Measurements from ENCODE around the gene ULK4.
"Not testable (repeated sequence)": the region's sequence is repeated elsewhere in the genome, so short reads cannot be mapped to it uniquely, and the experiment has no call there.

Gene ULK4

DNA sequence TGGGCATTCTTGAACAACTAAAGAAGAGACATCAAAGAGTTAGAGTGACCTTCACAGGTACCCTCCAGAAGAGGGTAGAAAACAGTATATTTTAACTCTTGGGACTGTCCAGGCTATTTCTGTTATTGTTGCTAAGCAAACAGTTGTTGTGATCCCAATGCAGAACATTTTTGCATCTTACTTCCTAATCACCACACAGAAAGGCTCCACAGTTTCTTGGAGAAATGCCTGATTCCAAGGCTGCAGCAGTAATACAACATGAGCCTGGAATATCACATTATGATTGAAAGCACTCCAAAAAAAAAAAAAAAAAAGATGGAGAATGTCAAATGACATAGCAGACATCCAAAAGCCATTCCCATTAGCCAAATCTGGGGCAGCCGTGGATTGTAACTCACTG lies 567.0 kb downstream of the ULK4 start:
- H3K9me3 ChIP-seq (ENCODE audit: control insufficient read depth in 5 of 5, low read length in 5 of 5) = no peaks in the 10 kb centered on the region
- peaks cover 0 to 3% (median 0%) of the 10 kb centered on the region in 5 donors for H3K36me3 ChIP-seq (ENCODE audit: control insufficient read depth in 5 of 5, insufficient read depth in 5 of 5, low read length in 5 of 5)
- no peaks in the 10 kb centered on the region for H3K4me1 ChIP-seq (ENCODE audit: control insufficient read depth in 5 of 5, insufficient read depth in 5 of 5, low read length in 5 of 5)
- H3K4me3 ChIP-seq (ENCODE audit: low read depth in 1 of 5, low read length in 5 of 5) = no peak overlapping the region
- no peaks in the 10 kb centered on the region for H3K27me3 ChIP-seq (ENCODE audit: control insufficient read depth in 5 of 5, insufficient read depth in 4 of 5, low read length in 5 of 5)
- H3K9ac ChIP-seq (ENCODE audit: low read length in 5 of 5) = no peak overlapping the region
- H3K27ac ChIP-seq (ENCODE audit: low read depth, low read length) = no peak overlapping the region

GRCh38 chr3:41370765-41371535 lies 591.0 kb downstream of the ULK4 start:
- not testable (repeated sequence) for H3K4me3 ChIP-seq (ENCODE audit: low read depth in 1 of 5, low read length in 5 of 5); H3K36me3 ChIP-seq (ENCODE audit: control insufficient read depth in 5 of 5, insufficient read depth in 5 of 5, low read length in 5 of 5); H3K4me1 ChIP-seq (ENCODE audit: control insufficient read depth in 5 of 5, insufficient read depth in 5 of 5, low read length in 5 of 5); H3K9me3 ChIP-seq (ENCODE audit: control insufficient read depth in 5 of 5, low read length in 5 of 5); H3K27ac ChIP-seq (ENCODE audit: low read depth, low read length); H3K9ac ChIP-seq (ENCODE audit: low read length in 5 of 5); H3K27me3 ChIP-seq (ENCODE audit: control insufficient read depth in 5 of 5, insufficient read depth in 4 of 5, low read length in 5 of 5)

DNA sequence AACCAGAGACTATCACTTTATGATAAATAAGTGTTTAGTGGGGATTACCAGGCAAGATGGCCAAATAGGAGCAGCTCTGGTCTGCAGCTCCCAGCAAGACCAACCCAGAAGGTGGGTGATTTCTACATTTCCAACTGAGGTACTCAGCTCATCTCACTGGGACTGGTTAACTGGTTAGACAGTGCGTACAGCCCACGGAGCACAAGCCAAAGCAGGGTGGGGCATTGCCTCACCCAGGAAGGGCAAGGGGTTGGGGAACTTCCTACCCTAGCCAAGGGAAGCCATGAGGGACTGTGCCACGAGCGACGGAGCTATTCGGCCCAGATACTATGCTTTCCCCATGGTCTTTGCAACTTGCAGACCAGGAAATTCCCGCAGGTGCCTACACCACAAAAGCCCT lies 591.6 kb downstream of the ULK4 start:
- Histone ChIP-seq H3K4me3 (ENCODE audit: low read depth in 1 of 5, low read length in 5 of 5) (no peak overlapping the region), H3K9me3 (ENCODE audit: control insufficient read depth in 5 of 5, low read length in 5 of 5) (peaks cover 0 to 6% (median 0%) of the 10 kb centered on the region in 5 donors), H3K9ac (ENCODE audit: low read length in 5 of 5) (no peak overlapping the region), H3K4me1 (ENCODE audit: control insufficient read depth in 5 of 5, insufficient read depth in 5 of 5, low read length in 5 of 5) (no peaks in the 10 kb centered on the region), H3K27ac (ENCODE audit: low read depth, low read length) (no peak overlapping the region), H3K27me3 (ENCODE audit: control insufficient read depth in 5 of 5, insufficient read depth in 4 of 5, low read length in 5 of 5) (no peaks in the 10 kb centered on the region), H3K36me3 (ENCODE audit: control insufficient read depth in 5 of 5, insufficient read depth in 5 of 5, low read length in 5 of 5) (peaks cover 0 to 3% (median 0%) of the 10 kb centered on the region in 5 donors)

DNA sequence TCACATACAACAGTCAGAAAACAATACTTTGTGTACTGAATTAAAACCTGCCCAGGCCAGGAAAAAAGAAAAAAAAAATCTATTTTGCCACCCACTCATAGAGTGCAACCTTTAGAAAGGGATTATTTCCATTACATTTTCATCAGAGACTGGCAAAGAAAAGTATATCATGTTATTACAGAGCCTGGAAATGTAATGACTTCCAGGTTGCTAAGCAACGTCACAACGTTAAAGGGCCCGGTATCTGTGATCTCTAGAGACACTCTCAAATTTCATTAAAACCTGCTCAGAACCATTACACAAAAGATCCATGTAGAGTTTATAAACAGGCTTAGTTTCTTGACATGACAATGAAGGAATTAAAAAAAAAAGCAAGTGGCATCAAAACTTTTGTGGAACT lies 592.1 kb downstream of the ULK4 start:
- Histone ChIP-seq H3K27ac (ENCODE audit: low read depth, low read length) (no peak overlapping the region), H3K27me3 (ENCODE audit: control insufficient read depth in 5 of 5, insufficient read depth in 4 of 5, low read length in 5 of 5) (no peaks in the 10 kb centered on the region), H3K4me1 (ENCODE audit: control insufficient read depth in 5 of 5, insufficient read depth in 5 of 5, low read length in 5 of 5) (no peaks in the 10 kb centered on the region), H3K9me3 (ENCODE audit: control insufficient read depth in 5 of 5, low read length in 5 of 5) (peaks cover 0 to 6% (median 0%) of the 10 kb centered on the region in 5 donors), H3K4me3 (ENCODE audit: low read depth in 1 of 5, low read length in 5 of 5) (no peak overlapping the region), H3K9ac (ENCODE audit: low read length in 5 of 5) (no peak overlapping the region), H3K36me3 (ENCODE audit: control insufficient read depth in 5 of 5, insufficient read depth in 5 of 5, low read length in 5 of 5) (peaks cover 0 to 3% (median 0%) of the 10 kb centered on the region in 5 donors)

DNA sequence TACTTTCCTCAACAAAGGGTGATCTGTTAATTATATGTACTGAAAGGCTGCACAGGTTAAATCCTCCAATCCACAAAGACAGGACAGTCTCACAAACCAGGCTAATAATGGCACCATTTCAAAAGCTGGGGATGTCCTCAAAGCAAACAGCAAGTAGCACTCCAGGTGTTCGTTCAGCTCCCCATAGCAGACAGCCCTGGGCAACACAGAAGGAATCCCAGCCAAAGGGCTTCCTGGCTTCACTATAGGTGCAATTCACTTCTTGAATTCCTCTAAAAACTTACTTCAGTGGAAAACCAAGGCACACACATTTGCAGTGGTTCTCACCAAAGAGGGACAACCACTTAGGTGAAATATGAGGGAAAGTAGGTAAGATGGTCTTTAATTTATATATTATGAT lies 595.9 kb downstream of the ULK4 start:
- H3K27me3 ChIP-seq (ENCODE audit: control insufficient read depth in 5 of 5, insufficient read depth in 4 of 5, low read length in 5 of 5) = no peaks in the 10 kb centered on the region
- H3K9ac ChIP-seq (ENCODE audit: low read length in 5 of 5) = no peak overlapping the region
- H3K4me1 ChIP-seq (ENCODE audit: control insufficient read depth in 5 of 5, insufficient read depth in 5 of 5, low read length in 5 of 5) = peaks cover 0 to 5% (median 0%) of the 10 kb centered on the region in 5 donors
- peaks cover 0 to 3% (median 0%) of the 10 kb centered on the region in 5 donors for H3K36me3 ChIP-seq (ENCODE audit: control insufficient read depth in 5 of 5, insufficient read depth in 5 of 5, low read length in 5 of 5)
- no peak overlapping the region for H3K27ac ChIP-seq (ENCODE audit: low read depth, low read length)
- no peak overlapping the region for H3K4me3 ChIP-seq (ENCODE audit: low read depth in 1 of 5, low read length in 5 of 5)
- no peaks in the 10 kb centered on the region for H3K9me3 ChIP-seq (ENCODE audit: control insufficient read depth in 5 of 5, low read length in 5 of 5)

DNA sequence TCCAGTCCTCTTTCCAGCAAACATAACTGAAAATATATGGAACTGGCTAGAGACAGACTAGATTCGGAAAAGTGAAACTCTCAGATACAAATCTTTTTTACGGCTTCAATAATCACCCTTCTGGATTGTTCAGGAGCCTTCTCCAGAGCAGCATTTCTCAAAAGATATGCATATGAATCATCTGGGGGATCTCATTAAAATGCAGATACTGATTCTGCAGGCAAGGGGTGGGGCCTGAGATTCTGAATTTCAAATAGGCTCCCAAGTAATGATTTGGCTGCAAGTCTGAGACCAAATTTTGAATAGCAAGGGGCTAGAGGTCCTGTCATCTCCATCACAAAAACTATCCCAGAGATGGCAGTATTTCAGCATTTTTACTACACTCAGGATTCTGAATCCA lies 597.2 kb downstream of the ULK4 start:
- no peaks in the 10 kb centered on the region for H3K9me3 ChIP-seq (ENCODE audit: control insufficient read depth in 5 of 5, low read length in 5 of 5)
- H3K9ac ChIP-seq (ENCODE audit: low read length in 5 of 5) = no peak overlapping the region
- H3K4me1 ChIP-seq (ENCODE audit: control insufficient read depth in 5 of 5, insufficient read depth in 5 of 5, low read length in 5 of 5) = peaks cover 0 to 5% (median 0%) of the 10 kb centered on the region in 5 donors
- no peak overlapping the region for H3K27ac ChIP-seq (ENCODE audit: low read depth, low read length)
- no peak overlapping the region for H3K4me3 ChIP-seq (ENCODE audit: low read depth in 1 of 5, low read length in 5 of 5)
- peaks cover 0 to 3% (median 0%) of the 10 kb centered on the region in 5 donors for H3K36me3 ChIP-seq (ENCODE audit: control insufficient read depth in 5 of 5, insufficient read depth in 5 of 5, low read length in 5 of 5)
- H3K27me3 ChIP-seq (ENCODE audit: control insufficient read depth in 5 of 5, insufficient read depth in 4 of 5, low read length in 5 of 5) = no peaks in the 10 kb centered on the region

GRCh38 chr3:41363830-41364523 lies 597.9 kb downstream of the ULK4 start:
- Histone ChIP-seq H3K9ac (ENCODE audit: low read length in 5 of 5) (no peak overlapping the region), H3K27me3 (ENCODE audit: control insufficient read depth in 5 of 5, insufficient read depth in 4 of 5, low read length in 5 of 5) (no peaks in the 10 kb centered on the region), H3K36me3 (ENCODE audit: control insufficient read depth in 5 of 5, insufficient read depth in 5 of 5, low read length in 5 of 5) (peaks cover 0 to 3% (median 0%) of the 10 kb centered on the region in 5 donors), H3K4me3 (ENCODE audit: low read depth in 1 of 5, low read length in 5 of 5) (no peak overlapping the region), H3K9me3 (ENCODE audit: control insufficient read depth in 5 of 5, low read length in 5 of 5) (no peaks in the 10 kb centered on the region), H3K4me1 (ENCODE audit: control insufficient read depth in 5 of 5, insufficient read depth in 5 of 5, low read length in 5 of 5) (peaks cover 0 to 5% (median 0%) of the 10 kb centered on the region in 5 donors), H3K27ac (ENCODE audit: low read depth, low read length) (no peak overlapping the region)

GRCh38 chr3:41362638-41363559 lies 599.0 kb downstream of the ULK4 start:
- no peak overlapping the region for H3K9ac ChIP-seq (ENCODE audit: low read length in 5 of 5)
- H3K27ac ChIP-seq (ENCODE audit: low read depth, low read length) = no peak overlapping the region
- no peaks in the 10 kb centered on the region for H3K9me3 ChIP-seq (ENCODE audit: control insufficient read depth in 5 of 5, low read length in 5 of 5)
- no peak overlapping the region for H3K4me3 ChIP-seq (ENCODE audit: low read depth in 1 of 5, low read length in 5 of 5)
- H3K27me3 ChIP-seq (ENCODE audit: control insufficient read depth in 5 of 5, insufficient read depth in 4 of 5, low read length in 5 of 5) = no peaks in the 10 kb centered on the region
- H3K4me1 ChIP-seq (ENCODE audit: control insufficient read depth in 5 of 5, insufficient read depth in 5 of 5, low read length in 5 of 5) = peaks cover 0 to 5% (median 0%) of the 10 kb centered on the region in 5 donors
- peaks cover 0 to 3% (median 0%) of the 10 kb centered on the region in 5 donors for H3K36me3 ChIP-seq (ENCODE audit: control insufficient read depth in 5 of 5, insufficient read depth in 5 of 5, low read length in 5 of 5)

- Histone ChIP-seq H3K9me3 (ENCODE audit: control insufficient read depth in 5 of 5, low read length in 5 of 5) (no peaks in the 10 kb centered on the region), H3K36me3 (ENCODE audit: control insufficient read depth in 5 of 5, insufficient read depth in 5 of 5, low read length in 5 of 5) (no peaks in the 10 kb centered on the region), H3K4me3 (ENCODE audit: low read depth in 1 of 5, low read length in 5 of 5) (no peak overlapping the region), H3K4me1 (ENCODE audit: control insufficient read depth in 5 of 5, insufficient read depth in 5 of 5, low read length in 5 of 5) (peaks cover 0 to 3% (median 0%) of the 10 kb centered on the region in 5 donors), H3K9ac (ENCODE audit: low read length in 5 of 5) (no peak overlapping the region), H3K27me3 (ENCODE audit: control insufficient read depth in 5 of 5, insufficient read depth in 4 of 5, low read length in 5 of 5) (no peaks in the 10 kb centered on the region), H3K27ac (ENCODE audit: low read depth, low read length) (no peak overlapping the region)
Observed at GRCh38 chr3:41357271-41357670, 604.6 kb downstream of the ULK4 start.
